Natural killer cell (primary cell): Measurements from ENCODE around the gene TNNT3. TPM values are rescaled to one million over a fixed set of nuclear protein-coding genes. Genes with fewer than 3 reads are reported as not detected.

ENCODE experiments used
- ATAC-seq, 3 donors: fragments of 150-1000 bp in 2 of 3; fragments of 200-7000 bp in 1 of 3; cut with Tn5 transposase; 1 replicate in 1 of 3; 2 replicates in 2 of 3; pipeline ENCODE4 v1.10.0; 2021; ENCODE audit warnings: mild to moderate bottlenecking in 2 of 3, moderate library complexity in 2 of 3
- DNase-seq, 2 donors: peaks; one replicate each; pipeline versions ENCODE4 v3.0.0 to v3.0.0-alpha.2; 2013 to 2021; ENCODE audit warnings: mixed read lengths in 1 of 2
- H3K27ac ChIP-seq: one replicate; pipeline ENCODE4 v1.5.1; 2013; ENCODE audit warnings: mild to moderate bottlenecking, low read length
- H3K27me3 ChIP-seq: one replicate; pipeline ENCODE4 v1.6.1; 2013; ENCODE audit warnings: low read length; ENCODE audit not compliant: control insufficient read depth, insufficient read depth
- H3K36me3 ChIP-seq: one replicate; pipeline ENCODE4 v1.6.1; 2013; ENCODE audit warnings: low read length; ENCODE audit not compliant: control insufficient read depth, insufficient read depth
- H3K4me1 ChIP-seq: one replicate; pipeline ENCODE4 v1.6.1; 2013; ENCODE audit warnings: low read length; ENCODE audit not compliant: control insufficient read depth, insufficient read depth
- H3K4me3 ChIP-seq: one replicate; pipeline ENCODE4 v1.5.1; 2013; ENCODE audit warnings: low read length
- H3K9me3 ChIP-seq: one replicate; pipeline ENCODE4 v1.6.1; 2013; ENCODE audit warnings: low read length; ENCODE audit not compliant: control insufficient read depth, insufficient read depth
- H3K27ac Mint-ChIP-seq, 2 donors: one replicate each; pipeline ENCODE4 v1.8.0; 2022; ENCODE audit warnings: mild to moderate bottlenecking in 2 of 2, mixed read lengths in 2 of 2, moderate library complexity in 1 of 2
- H3K27me3 Mint-ChIP-seq, 2 donors: one replicate each; pipeline ENCODE4 v1.8.0; 2022; ENCODE audit warnings: low read depth in 2 of 2, mixed read lengths in 2 of 2
- H3K36me3 Mint-ChIP-seq: one replicate; pipeline ENCODE4 v1.8.0; 2022; ENCODE audit warnings: mixed read lengths
- H3K4me1 Mint-ChIP-seq, 2 donors: one replicate each; pipeline ENCODE4 v1.8.0; 2022; ENCODE audit warnings: mixed read lengths in 2 of 2
- H3K4me3 Mint-ChIP-seq: one replicate; pipeline ENCODE4 v1.8.0; 2022; ENCODE audit warnings: mild to moderate bottlenecking, moderate library complexity, mixed read lengths
- H3K9me3 Mint-ChIP-seq, 2 donors: one replicate each; pipeline ENCODE4 v1.8.0; 2022; ENCODE audit warnings: mixed read lengths in 2 of 2
- WGBS: methylation state at CpG from one replicate; pipeline ENCODE4 v1.1.7; 2013; ENCODE audit warnings: missing lambda C conversion rate; ENCODE audit not compliant: insufficient coverage; 5-methylcytosine and 5-hydroxymethylcytosine counted together
- intact Hi-C: fragments of 100-400 bp; cut with micrococcal nuclease; formaldehyde crosslinking; loops from one replicate; pipeline ENCODE4 v1.14.2; 2022
- total RNA-seq, 4 donors: library from RNA; stranded (reverse); fragments of 120-200 nt in 1 of 4; gene quantifications; one replicate each; pipeline versions ENCODE4 v1.2.3 to v1.2.4, GENCODE V29; 2013 to 2022
- TF ChIP-seq, protein P1 (sequence below): fragments of 200-600 bp; IDR thresholded peaks from one replicate; pipeline ENCODE4 v1.8.0; 2022; ENCODE audit warnings: antibody characterized with exemption

TNNT3 gene
- total RNA-seq, 3 donors from 2014 or later (not counting 1 experiment from before 2014, with no cell fraction given): 15.8 to 27.9 (median 26.2) TPM

DNA sequence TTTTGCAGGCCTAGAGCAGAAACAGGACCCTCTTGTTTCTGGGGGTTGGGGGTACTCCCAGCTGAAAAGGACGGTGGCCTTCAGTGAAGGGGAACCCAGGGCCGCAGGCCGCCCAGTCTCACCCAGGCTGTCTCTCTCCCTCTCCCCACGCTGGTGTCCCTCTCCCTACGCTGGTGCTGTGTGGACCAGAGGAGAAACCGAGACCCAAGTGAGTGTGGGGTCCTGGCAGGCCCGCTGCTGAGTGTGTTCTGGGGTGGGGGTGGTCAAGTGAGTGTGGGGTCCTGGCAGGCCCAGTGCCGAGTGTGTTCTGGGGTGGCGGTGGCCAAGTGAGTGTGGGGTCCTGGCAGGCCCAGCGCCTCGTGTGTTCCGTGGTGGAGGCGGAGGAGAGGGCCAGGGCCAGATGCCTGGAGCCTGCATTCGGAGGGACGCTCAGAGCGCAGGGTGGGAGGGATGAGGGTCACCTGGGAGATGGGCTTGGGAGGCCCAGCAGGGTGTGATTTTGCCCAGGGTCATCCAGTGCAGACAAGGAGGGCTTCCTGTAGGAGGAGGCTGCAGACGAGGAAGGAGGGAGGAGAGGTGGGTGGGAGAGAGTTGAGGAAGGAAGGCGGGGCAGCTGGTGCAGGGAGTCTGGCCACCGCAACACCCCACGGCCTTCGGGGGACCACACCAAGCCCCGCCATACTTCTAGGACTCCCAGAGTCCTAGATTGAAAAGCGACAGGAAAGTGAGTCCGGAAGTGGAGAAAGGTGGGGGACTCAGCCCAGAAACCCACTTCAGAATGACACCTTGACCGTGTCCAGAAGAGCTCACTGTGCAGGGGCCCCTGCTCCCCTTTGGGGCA is 10.3 kb downstream of the TNNT3 start:
- Mint-ChIP-seq H3K9me3 (no peaks in the 10 kb centered on the region), H3K36me3 (no peaks in the 10 kb centered on the region), H3K4me3 (no peak overlapping the region), H3K27me3 (peaks cover 0 to 23% of the 10 kb centered on the region in 2 donors), H3K4me1 (peaks cover 5 to 26% of the 10 kb centered on the region in 2 donors), H3K27ac (no peak overlapping the region)
- Histone ChIP-seq H3K27ac (no peak overlapping the region), H3K4me1 (peaks cover 4% of the 10 kb centered on the region), H3K36me3 (no peaks in the 10 kb centered on the region), H3K27me3 (no peaks in the 10 kb centered on the region), H3K9me3 (no peaks in the 10 kb centered on the region), H3K4me3 (no peak overlapping the region)
- intact Hi-C loops: no loop called here
- ATAC-seq (peak in 1 of 3 donors; percentile 21), DNase-seq (peak in 1 of 2 donors; percentile 13)
- WGBS: 87% methylated on average over 25 of the region's 25 CpGs
- TF ChIP-seq, protein P1, sequence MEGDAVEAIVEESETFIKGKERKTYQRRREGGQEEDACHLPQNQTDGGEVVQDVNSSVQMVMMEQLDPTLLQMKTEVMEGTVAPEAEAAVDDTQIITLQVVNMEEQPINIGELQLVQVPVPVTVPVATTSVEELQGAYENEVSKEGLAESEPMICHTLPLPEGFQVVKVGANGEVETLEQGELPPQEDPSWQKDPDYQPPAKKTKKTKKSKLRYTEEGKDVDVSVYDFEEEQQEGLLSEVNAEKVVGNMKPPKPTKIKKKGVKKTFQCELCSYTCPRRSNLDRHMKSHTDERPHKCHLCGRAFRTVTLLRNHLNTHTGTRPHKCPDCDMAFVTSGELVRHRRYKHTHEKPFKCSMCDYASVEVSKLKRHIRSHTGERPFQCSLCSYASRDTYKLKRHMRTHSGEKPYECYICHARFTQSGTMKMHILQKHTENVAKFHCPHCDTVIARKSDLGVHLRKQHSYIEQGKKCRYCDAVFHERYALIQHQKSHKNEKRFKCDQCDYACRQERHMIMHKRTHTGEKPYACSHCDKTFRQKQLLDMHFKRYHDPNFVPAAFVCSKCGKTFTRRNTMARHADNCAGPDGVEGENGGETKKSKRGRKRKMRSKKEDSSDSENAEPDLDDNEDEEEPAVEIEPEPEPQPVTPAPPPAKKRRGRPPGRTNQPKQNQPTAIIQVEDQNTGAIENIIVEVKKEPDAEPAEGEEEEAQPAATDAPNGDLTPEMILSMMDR: no peak

DNA sequence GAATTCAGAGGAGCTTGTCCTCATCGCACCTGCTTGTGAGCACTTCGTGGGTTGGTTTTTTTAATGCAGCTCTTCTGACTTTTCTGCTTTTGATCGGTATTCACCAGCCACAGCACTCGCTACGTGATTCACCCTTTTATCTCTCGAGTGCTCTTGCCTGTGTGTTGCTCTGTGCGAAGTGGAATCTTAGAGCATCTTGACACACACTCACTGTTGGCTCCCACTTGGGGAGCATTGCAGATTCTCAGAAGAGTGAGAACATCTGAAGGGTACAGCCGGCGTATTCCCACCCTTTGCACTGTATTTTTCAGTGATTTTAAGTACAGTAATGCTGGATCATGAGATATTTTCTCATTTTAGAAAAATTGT is 10.9 kb downstream of the TNNT3 start:
- H3K27ac ChIP-seq: no peak overlapping the region
- Mint-ChIP-seq H3K27me3 (peaks cover 0 to 23% of the 10 kb centered on the region in 2 donors), H3K4me3 (no peak overlapping the region), H3K9me3 (no peaks in the 10 kb centered on the region), H3K4me1 (peaks cover 5 to 26% of the 10 kb centered on the region in 2 donors), H3K36me3 (no peaks in the 10 kb centered on the region), H3K27ac (no peak overlapping the region)
- no peaks in the 10 kb centered on the region for H3K9me3 ChIP-seq
- peak in 1 of 3 donors; percentile 14 for ATAC-seq
- H3K27me3 ChIP-seq: no peaks in the 10 kb centered on the region
- TF ChIP-seq, protein P1: no peak
- H3K36me3 ChIP-seq: no peaks in the 10 kb centered on the region
- peaks cover 4% of the 10 kb centered on the region for H3K4me1 ChIP-seq
- peak in 1 of 2 donors; percentile 35 for DNase-seq
- intact Hi-C loops: no loop called here
- WGBS: 53% methylated on average over 9 of the region's 9 CpGs
- H3K4me3 ChIP-seq: no peak overlapping the region

DNA sequence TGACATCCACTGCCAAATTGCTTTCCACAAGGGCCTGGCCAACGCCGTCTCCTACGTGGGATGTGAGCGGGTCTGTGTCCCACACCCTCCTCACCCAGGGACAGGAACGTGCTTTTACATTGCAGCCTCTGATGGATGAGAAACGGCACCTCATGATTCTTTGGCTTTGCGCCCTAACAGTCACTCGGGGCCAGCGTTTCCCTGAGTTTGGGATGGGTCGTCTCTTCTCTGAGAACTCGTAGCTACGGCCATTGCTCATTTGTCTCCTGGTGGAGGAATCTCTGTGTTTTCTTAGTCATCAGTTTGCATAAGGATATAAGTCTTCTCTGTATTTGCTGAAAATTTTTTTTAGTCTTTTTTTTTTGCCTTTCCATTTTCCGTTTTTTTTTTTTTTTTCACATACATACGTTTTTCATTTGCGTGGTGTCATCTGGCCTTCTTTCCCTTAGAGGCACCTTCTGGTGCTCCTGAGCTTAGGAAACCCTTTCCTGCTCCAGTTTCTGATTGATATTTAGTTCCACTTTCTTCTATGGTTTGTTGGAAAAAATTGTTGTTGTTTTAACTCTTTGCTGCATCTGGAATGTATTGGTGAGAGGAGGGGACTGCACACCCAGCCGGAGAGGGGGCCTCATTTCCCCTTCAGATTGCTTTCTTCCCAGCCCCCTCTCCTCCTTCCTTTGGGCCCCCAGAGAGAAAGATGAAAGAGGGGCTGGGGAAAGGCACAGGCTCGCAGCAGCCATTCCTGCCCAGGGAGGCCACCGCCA is 12.0 kb downstream of the TNNT3 start:
- Histone ChIP-seq H3K36me3 (no peaks in the 10 kb centered on the region), H3K4me3 (no peak overlapping the region), H3K9me3 (no peaks in the 10 kb centered on the region), H3K27me3 (no peaks in the 10 kb centered on the region), H3K4me1 (peaks cover 4% of the 10 kb centered on the region), H3K27ac (no peak overlapping the region)
- Mint-ChIP-seq H3K4me1 (peaks cover 5 to 23% of the 10 kb centered on the region in 2 donors), H3K4me3 (no peak overlapping the region), H3K27ac (no peak overlapping the region), H3K36me3 (no peaks in the 10 kb centered on the region), H3K27me3 (peaks cover 0 to 20% of the 10 kb centered on the region in 2 donors), H3K9me3 (no peaks in the 10 kb centered on the region)
- WGBS: 62% methylated on average over 15 of the region's 18 CpGs
- no peak for DNase-seq
- intact Hi-C loops: no loop called here
- TF ChIP-seq, protein P1: no peak
- no peak for ATAC-seq
